Spleen (tissue), 11 donors: ENCODE measurements around the gene NUDT15. TPM values are rescaled to one million over a fixed set of nuclear protein-coding genes. Genes with fewer than 3 reads are reported as not detected.

Experiments
- DNase-seq: peaks from one replicate; pipeline ENCODE4 v3.0.0-alpha.2; 2020
- H3K27ac ChIP-seq, 8 donors: fragments of 200-600 bp; sonication (generic) in 7 of 8; 1 replicate in 4 of 8; 2 replicates in 4 of 8; pipeline versions ENCODE4 v1.5.0 to v1.8.0; 2016 to 2021; ENCODE audit warnings: inconsistent platforms in 4 of 8, mild to moderate bottlenecking in 4 of 8, moderate library complexity in 1 of 8
- H3K27me3 ChIP-seq, 7 donors: fragments of 200-600 bp; sonication (generic) in 6 of 7; replicated peaks in 1 of 7; 1 replicate in 4 of 7; 2 replicates in 3 of 7; pipeline versions ENCODE4 v1.5.0 to v1.8.0; 2016 to 2021; ENCODE audit warnings: inconsistent platforms in 3 of 7, mild to moderate bottlenecking in 1 of 7
- H3K36me3 ChIP-seq, 6 donors: fragments of 200-600 bp; sonication (generic) in 5 of 6; 1 replicate in 4 of 6; 2 replicates in 2 of 6; pipeline versions ENCODE4 v1.5.0 to v1.8.0; 2016 to 2021; ENCODE audit warnings: inconsistent platforms in 2 of 6
- H3K4me1 ChIP-seq, 6 donors: fragments of 200-600 bp; sonication (generic) in 5 of 6; 1 replicate in 3 of 6; 2 replicates in 3 of 6; pipeline versions ENCODE4 v1.5.0 to v1.8.0; 2016 to 2021; ENCODE audit warnings: inconsistent platforms in 3 of 6
- H3K4me3 ChIP-seq, 8 donors: fragments of 200-600 bp; sonication (generic) in 7 of 8; 1 replicate in 4 of 8; 2 replicates in 4 of 8; pipeline versions ENCODE4 v1.5.0 to v1.8.0; 2016 to 2021; ENCODE audit warnings: inconsistent platforms in 4 of 8, mild to moderate bottlenecking in 4 of 8, moderate library complexity in 2 of 8
- H3K9me3 ChIP-seq, 8 donors: fragments of 200-600 bp; sonication (generic) in 7 of 8; 1 replicate in 4 of 8; 2 replicates in 4 of 8; pipeline versions ENCODE4 v1.5.0 to v1.8.0; 2016 to 2021; ENCODE audit warnings: inconsistent platforms in 4 of 8
- POLR2A ChIP-seq, 3 donors: fragments of 450-650 bp; IDR thresholded peaks; one replicate each; pipeline ENCODE4 v1.5.1; 2017; ENCODE audit warnings: antibody characterized with exemption in 3 of 3, mild to moderate bottlenecking in 1 of 3
- POLR2AphosphoS5 ChIP-seq, 3 donors: sonication (generic); formaldehyde crosslinking; IDR thresholded peaks; one replicate each; pipeline ENCODE4 v1.5.1; 2017; ENCODE audit warnings: antibody characterized with exemption in 3 of 3
- WGBS, 5 donors: extraction: QIAGEN DNeasy Blood & Tissue Kit in 3 of 5; methylation state at CpG; one replicate each; pipeline versions ENCODE4 v1.1.5 to v1.1.7; 2013 to 2018; 5-methylcytosine and 5-hydroxymethylcytosine counted together
- intact Hi-C: fragments of 100-400 bp; cut with DNase I; formaldehyde crosslinking; loops from one replicate; pipeline ENCODE4 v1.15.0; 2023; ENCODE audit warnings: low total_unique reads
- polyA plus RNA-seq, 3 donors: library from polyadenylated mRNA; stranded (reverse); fragments of 200-250 nt; gene quantifications; one replicate each; pipeline ENCODE4 v1.2.1, GENCODE V29; 2013
- total RNA-seq, 7 donors: library from RNA; depleted of rRNA in 3 of 7; stranded (reverse); fragments of >200 nt in 3 of 7; fragmentation: NEBNext Ultra II Directional in 4 of 7; extraction: Animal tissue kit (Norgen Biotek cat#: 25700) in 4 of 7; gene quantifications; one replicate each; pipeline versions ENCODE4 v1.1.0 to v1.2.1, GENCODE V29; 2016 to 2021
- TF ChIP-seq, protein P1 (sequence below), 11 experiments: fragments of 200-600 bp in 7 of 11; fragments of 450-650 bp in 4 of 11; sonication (generic) in 4 of 11; IDR thresholded peaks in 8 of 11; conservative IDR thresholded peaks in 3 of 11; 1 replicate in 7 of 11; 2 replicates in 4 of 11; pipeline versions ENCODE4 v1.4.0 to v1.8.0; 2016 to 2021; ENCODE audit warnings: antibody characterized with exemption in 11 of 11, inconsistent platforms in 4 of 11, mild to moderate bottlenecking in 1 of 11
- donor health status: healthy with polysubstance abuse.
- donor health status: DM: no; HTN: no; CAD: no; lungs with moderate emphysema.
- donor health status: DM: no; HTN: no; CAD: no.
- donor health status: Bipolar disorder and iron deficiency.
- donor health status: healthy.
- donor health status: DM: no; HTN: no; CAD: no.
- donor health status: DM: yes; HTN: yes; CAD: no.

Gene NUDT15
- total and polyA plus RNA-seq, 10 donors, result 4.5 to 9.4 (median 5.8) TPM

DNA sequence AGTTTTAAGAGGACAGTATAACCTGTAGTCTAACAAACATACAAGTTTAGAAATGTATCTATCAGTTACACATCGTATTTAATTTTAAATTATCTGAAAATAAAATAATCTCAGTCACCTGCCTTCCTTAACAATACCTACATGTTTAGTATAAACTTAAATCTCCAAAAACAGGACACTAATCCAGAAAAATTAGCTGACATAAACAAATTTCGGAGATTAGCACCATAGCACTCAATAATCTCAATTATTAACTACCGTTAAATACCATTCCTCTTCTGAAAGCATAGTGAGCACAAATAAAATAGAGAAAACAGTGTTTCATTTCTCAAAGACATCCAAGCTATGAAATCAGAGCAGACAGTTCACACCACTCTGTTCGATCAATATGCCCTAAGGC lies 44.2 kb downstream of the NUDT15 start:
- Histone ChIP-seq H3K4me3 (no peak overlapping the region), H3K27me3 (no peaks in the 10 kb centered on the region), H3K4me1 (peaks cover 0 to 8% (median 2%) of the 10 kb centered on the region in 6 donors), H3K27ac (no peak overlapping the region), H3K36me3 (peaks cover 0 to 100% (median 84%) of the 10 kb centered on the region in 6 donors), H3K9me3 (no peaks in the 10 kb centered on the region)
- no peak for DNase-seq
- 83 to 98% (median 98%) methylated on average over 4 of the region's 4 CpGs for WGBS, 5 donors
- TF ChIP-seq, protein P1, sequence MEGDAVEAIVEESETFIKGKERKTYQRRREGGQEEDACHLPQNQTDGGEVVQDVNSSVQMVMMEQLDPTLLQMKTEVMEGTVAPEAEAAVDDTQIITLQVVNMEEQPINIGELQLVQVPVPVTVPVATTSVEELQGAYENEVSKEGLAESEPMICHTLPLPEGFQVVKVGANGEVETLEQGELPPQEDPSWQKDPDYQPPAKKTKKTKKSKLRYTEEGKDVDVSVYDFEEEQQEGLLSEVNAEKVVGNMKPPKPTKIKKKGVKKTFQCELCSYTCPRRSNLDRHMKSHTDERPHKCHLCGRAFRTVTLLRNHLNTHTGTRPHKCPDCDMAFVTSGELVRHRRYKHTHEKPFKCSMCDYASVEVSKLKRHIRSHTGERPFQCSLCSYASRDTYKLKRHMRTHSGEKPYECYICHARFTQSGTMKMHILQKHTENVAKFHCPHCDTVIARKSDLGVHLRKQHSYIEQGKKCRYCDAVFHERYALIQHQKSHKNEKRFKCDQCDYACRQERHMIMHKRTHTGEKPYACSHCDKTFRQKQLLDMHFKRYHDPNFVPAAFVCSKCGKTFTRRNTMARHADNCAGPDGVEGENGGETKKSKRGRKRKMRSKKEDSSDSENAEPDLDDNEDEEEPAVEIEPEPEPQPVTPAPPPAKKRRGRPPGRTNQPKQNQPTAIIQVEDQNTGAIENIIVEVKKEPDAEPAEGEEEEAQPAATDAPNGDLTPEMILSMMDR (IDR thresholded peaks at IDR 0.05 in 8 of 11, conservative IDR thresholded peaks at IDR 0.05 in 3 of 11), result no peak
- TF ChIP-seq POLR2AphosphoS5 (IDR thresholded peaks at IDR 0.05) (no peak), POLR2A (IDR thresholded peaks at IDR 0.05) (no peak)
- intact Hi-C loops, result no loop called here

DNA sequence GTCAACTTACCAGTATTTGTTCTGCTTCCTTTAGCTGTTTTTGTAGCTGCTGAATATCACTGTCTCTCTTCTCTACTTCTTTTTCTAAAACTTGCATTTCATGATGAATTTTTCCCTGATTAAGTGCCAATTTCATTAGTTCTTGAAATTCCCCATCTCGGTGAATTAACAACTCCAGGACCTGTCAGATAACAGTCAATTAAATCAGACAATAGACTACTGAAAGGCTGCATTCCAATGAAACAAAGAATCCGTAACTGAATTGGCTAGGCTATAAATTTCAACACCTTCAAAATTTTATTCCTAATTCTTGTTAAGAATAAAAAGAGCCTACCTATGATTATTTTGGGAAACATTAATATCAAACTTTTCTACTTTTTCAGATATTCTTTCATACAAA lies 48.7 kb downstream of the NUDT15 start:
- H3K27ac ChIP-seq, result no peak overlapping the region
- H3K36me3 ChIP-seq, result peaks cover 0 to 86% (median 44%) of the 10 kb centered on the region in 6 donors
- TF ChIP-seq, protein P1 (IDR thresholded peaks at IDR 0.05 in 8 of 11, conservative IDR thresholded peaks at IDR 0.05 in 3 of 11), result no peak
- TF ChIP-seq POLR2AphosphoS5 (IDR thresholded peaks at IDR 0.05), result no peak
- H3K27me3 ChIP-seq, result no peaks in the 10 kb centered on the region
- DNase-seq, result no peak
- intact Hi-C loops, result no loop called here
- no peak overlapping the region for H3K4me3 ChIP-seq
- peaks cover 0 to 35% (median 20%) of the 10 kb centered on the region in 6 donors for H3K4me1 ChIP-seq
- 90 to 98% (median 93%) methylated on average over 2 of the region's 2 CpGs for WGBS, 5 donors
- H3K9me3 ChIP-seq, result no peaks in the 10 kb centered on the region

DNA sequence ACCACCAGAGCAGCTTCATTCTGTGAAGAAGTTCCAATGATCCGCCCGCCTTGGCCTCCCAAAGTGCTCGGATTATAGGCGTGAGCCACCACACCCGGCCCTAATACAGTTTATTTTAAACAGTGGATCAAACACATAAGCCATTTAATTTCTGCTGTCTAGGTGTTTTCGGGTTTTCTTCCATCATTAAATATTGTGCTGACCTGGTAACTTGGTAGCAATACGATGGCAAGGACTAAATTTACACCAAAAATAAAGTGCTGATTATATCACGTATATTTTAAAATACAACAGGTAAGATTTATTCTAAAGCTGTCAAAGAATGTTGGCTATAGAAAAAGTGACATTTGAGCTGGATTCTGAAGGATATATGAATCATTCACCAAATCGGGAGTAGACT lies 56.1 kb downstream of the NUDT15 start:
- no peak for TF ChIP-seq POLR2A (IDR thresholded peaks at IDR 0.05)
- TF ChIP-seq, protein P1 (IDR thresholded peaks at IDR 0.05 in 8 of 11, conservative IDR thresholded peaks at IDR 0.05 in 3 of 11), result no peak
- no peak for TF ChIP-seq POLR2AphosphoS5 (IDR thresholded peaks at IDR 0.05)
- Histone ChIP-seq H3K4me1 (peaks cover 19 to 66% (median 54%) of the 10 kb centered on the region in 6 donors), H3K27me3 (no peaks in the 10 kb centered on the region), H3K9me3 (no peaks in the 10 kb centered on the region), H3K36me3 (peaks cover 0 to 16% (median 0%) of the 10 kb centered on the region in 6 donors), H3K27ac (no peak overlapping the region), H3K4me3 (peak overlapping the region in 7 of 8 donors; percentile 64 to 96 (median 91))
- intact Hi-C loops, result no loop called here
- DNase-seq, result no peak
- WGBS, 5 donors, result 81 to 90% (median 87%) methylated on average over 9 of the region's 9 CpGs

DNA sequence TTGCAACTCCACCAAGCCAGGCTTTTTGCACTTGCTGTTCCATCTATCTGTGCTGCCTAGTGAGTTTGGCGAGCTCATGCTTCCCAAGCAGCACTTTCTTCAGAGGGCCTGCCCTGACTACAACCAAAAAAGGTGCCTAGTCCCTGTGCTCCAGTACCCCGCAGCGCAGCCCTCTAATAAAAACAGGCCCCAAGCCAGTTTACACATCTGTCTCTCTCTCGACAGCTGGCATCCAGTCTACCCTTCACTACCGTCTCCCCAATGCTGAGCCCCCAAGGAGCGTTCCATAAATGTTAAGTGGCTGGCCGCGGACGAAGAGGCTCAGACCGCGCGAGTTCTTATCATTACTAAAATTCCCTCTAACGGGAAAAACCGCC lies 56.9 kb downstream of the NUDT15 start:
- Histone ChIP-seq H3K4me3 (peak overlapping the region; percentile 64 to 96 (median 92)), H3K27ac (peak overlapping the region; percentile 79 to 91 (median 88)), H3K4me1 (peaks cover 19 to 58% (median 48%) of the 10 kb centered on the region in 6 donors), H3K36me3 (peaks cover 0 to 8% (median 0%) of the 10 kb centered on the region in 6 donors), H3K9me3 (no peaks in the 10 kb centered on the region), H3K27me3 (no peaks in the 10 kb centered on the region)
- no peak for TF ChIP-seq POLR2AphosphoS5 (IDR thresholded peaks at IDR 0.05)
- TF ChIP-seq, protein P1 (IDR thresholded peaks at IDR 0.05 in 8 of 11, conservative IDR thresholded peaks at IDR 0.05 in 3 of 11), result no peak
- TF ChIP-seq POLR2A (IDR thresholded peaks at IDR 0.05), result no peak
- WGBS, 5 donors, result 0% methylated on average over 13 to 14 of the region's 14 CpGs
- no peak for DNase-seq
- intact Hi-C loops, result no loop called here
